Measurements from ENCODE around the gene ACYP1. TPM values are rescaled to one million over a fixed set of nuclear protein-coding genes. Genes with fewer than 3 reads are reported as not detected.

Gene ACYP1
- total RNA-seq (2014; rRNA removed; shearing (Covaris generic)) = 26.6 and 30.0 TPM in 2 replicates

DNA sequence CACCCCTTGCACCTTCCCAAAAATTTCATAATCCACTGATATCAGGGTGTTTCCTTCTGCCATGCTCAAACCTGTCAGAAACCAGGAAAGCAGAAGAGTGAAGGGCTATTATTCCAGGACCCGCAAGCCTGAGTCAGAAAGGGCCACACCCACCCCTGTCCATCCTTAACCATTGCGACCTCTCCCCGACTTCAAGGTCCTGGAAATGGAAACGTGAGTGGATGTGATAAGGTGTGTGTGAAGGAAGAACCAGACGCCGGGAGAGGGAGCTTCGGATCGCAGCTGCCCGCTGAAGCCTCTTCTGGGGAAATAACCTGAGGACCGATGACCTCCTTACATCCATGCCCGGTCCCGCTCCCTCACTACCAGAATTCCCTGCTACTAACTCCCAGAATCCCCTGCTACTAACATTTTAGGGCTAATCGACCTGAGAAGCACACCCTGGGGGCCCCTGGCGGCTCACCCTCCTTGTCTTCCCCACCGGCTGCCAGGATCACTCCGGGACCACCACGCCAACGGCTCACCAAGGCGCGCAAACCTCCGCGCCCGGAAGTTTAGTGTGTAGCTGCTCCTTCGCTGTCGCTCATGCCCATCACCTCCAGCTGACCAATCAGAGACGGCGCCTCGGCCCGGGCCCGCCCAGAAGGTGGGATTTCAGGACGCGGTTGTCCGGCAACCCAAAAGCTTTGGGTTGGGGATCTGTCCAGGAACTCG is at the start of gene ACYP1:
TSS of gene ACYP1 (minus strand) at position 534 of the 714 bp plus-strand sequence. CDS start at position 63, 471 bp downstream.
- peak within 1 kb of the TSS; percentile 85 for H3K4me3 ChIP-seq (ENCODE audit: insufficient read depth, low read depth, low read length)
- peak; percentile 95 for DNase-seq
- H3K36me3 ChIP-seq (replicated peaks; ENCODE audit: control insufficient read depth, insufficient read depth, low read length) = no peaks in the 10 kb centered on the region; the same call in 1 of the 2 replicates
- no peaks in the 10 kb centered on the region for H3K27me3 ChIP-seq (ENCODE audit: control insufficient read depth, insufficient read depth, low read length)

GRCh38 chr14:75109877-75110276 is 46.1 kb upstream of the ACYP1 start:
- H3K27me3 ChIP-seq (ENCODE audit: control insufficient read depth, insufficient read depth, low read length) = no peaks in the 10 kb centered on the region
- no peak overlapping the region for H3K4me3 ChIP-seq (ENCODE audit: insufficient read depth, low read depth, low read length)
- H3K36me3 ChIP-seq (replicated peaks; ENCODE audit: control insufficient read depth, insufficient read depth, low read length) = peaks cover 27% of the 10 kb centered on the region
- DNase-seq = no peak

GRCh38 chr14:75107186-75107585 is 43.4 kb upstream of the ACYP1 start:
- DNase-seq = no peak
- no peaks in the 10 kb centered on the region for H3K27me3 ChIP-seq (ENCODE audit: control insufficient read depth, insufficient read depth, low read length)
- H3K36me3 ChIP-seq (replicated peaks; ENCODE audit: control insufficient read depth, insufficient read depth, low read length) = peaks cover 19% of the 10 kb centered on the region
- H3K4me3 ChIP-seq (ENCODE audit: insufficient read depth, low read depth, low read length) = no peak overlapping the region

- peaks cover 11% of the 10 kb centered on the region for H3K36me3 ChIP-seq (replicated peaks; ENCODE audit: control insufficient read depth, insufficient read depth, low read length)
- no peak for DNase-seq
- no peaks in the 10 kb centered on the region for H3K27me3 ChIP-seq (ENCODE audit: control insufficient read depth, insufficient read depth, low read length)
- H3K4me3 ChIP-seq (ENCODE audit: insufficient read depth, low read depth, low read length) = no peak overlapping the region
These were observed 37.7 kb upstream of the ACYP1 start for GRCh38 chr14:75101491-75101890.

GRCh38 chr14:75098682-75099081 is 34.9 kb upstream of the ACYP1 start:
- Histone ChIP-seq H3K36me3 (replicated peaks; ENCODE audit: control insufficient read depth, insufficient read depth, low read length) (peaks cover 8% of the 10 kb centered on the region), H3K27me3 (ENCODE audit: control insufficient read depth, insufficient read depth, low read length) (no peaks in the 10 kb centered on the region), H3K4me3 (ENCODE audit: insufficient read depth, low read depth, low read length) (no peak overlapping the region)
- no peak for DNase-seq

GRCh38 chr14:75098212-75098611 is 34.4 kb upstream of the ACYP1 start:
- no peak for DNase-seq
- Histone ChIP-seq H3K27me3 (ENCODE audit: control insufficient read depth, insufficient read depth, low read length) (no peaks in the 10 kb centered on the region), H3K36me3 (replicated peaks; ENCODE audit: control insufficient read depth, insufficient read depth, low read length) (peaks cover 8% of the 10 kb centered on the region), H3K4me3 (ENCODE audit: insufficient read depth, low read depth, low read length) (no peak overlapping the region)

DNA sequence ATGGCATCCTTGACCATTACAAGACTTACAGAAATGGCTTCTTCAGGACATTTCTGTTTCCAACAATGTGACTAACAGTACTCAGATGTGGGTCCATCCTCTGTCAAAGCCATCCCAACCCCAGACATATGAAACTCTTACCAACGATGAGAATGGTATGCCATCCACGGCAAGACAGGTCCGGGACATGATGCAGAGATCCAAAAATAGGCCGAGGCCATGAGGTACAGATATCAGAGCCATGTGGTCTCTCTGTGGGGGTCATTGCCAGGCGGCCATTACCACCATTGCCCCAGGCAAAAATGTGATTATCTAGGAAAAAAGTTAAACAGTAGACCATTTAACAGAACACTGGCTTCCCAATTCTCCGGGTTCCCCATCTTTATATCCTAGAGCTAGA is 33.1 kb upstream of the ACYP1 start:
- Histone ChIP-seq H3K4me3 (ENCODE audit: insufficient read depth, low read depth, low read length) (no peak overlapping the region), H3K27me3 (ENCODE audit: control insufficient read depth, insufficient read depth, low read length) (no peaks in the 10 kb centered on the region), H3K36me3 (replicated peaks; ENCODE audit: control insufficient read depth, insufficient read depth, low read length) (peaks cover 8% of the 10 kb centered on the region)
- no peak for DNase-seq

- no peak overlapping the region for H3K4me3 ChIP-seq (ENCODE audit: insufficient read depth, low read depth, low read length)
- H3K36me3 ChIP-seq (replicated peaks; ENCODE audit: control insufficient read depth, insufficient read depth, low read length) = peaks cover 11% of the 10 kb centered on the region
- no peak for DNase-seq
- H3K27me3 ChIP-seq (ENCODE audit: control insufficient read depth, insufficient read depth, low read length) = no peaks in the 10 kb centered on the region
These were observed 31.9 kb upstream of the ACYP1 start for GRCh38 chr14:75095690-75096089.

GRCh38 chr14:75094896-75095295 is 31.1 kb upstream of the ACYP1 start:
- Histone ChIP-seq H3K27me3 (ENCODE audit: control insufficient read depth, insufficient read depth, low read length) (no peaks in the 10 kb centered on the region), H3K36me3 (replicated peaks; ENCODE audit: control insufficient read depth, insufficient read depth, low read length) (peaks cover 9% of the 10 kb centered on the region), H3K4me3 (ENCODE audit: insufficient read depth, low read depth, low read length) (no peak overlapping the region)
- DNase-seq = no peak

DNA sequence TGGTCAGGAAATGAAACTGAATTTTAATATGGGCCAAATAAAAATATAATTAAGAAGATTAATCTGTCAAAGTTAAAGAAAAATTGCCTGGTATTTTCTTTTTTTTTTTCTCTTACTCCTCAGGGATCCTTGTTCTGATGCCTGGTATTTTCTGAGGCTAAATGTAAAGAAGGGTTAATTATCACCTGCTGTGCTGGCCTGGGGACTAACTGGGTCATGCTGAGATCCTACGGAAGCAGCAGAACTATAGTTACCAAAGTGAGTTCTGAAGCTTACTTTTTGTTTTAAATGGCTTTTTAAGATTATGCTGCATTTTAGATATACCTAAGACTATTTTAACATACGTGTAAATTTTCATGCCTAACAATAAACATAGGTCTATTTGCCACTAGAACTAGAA is 28.9 kb upstream of the ACYP1 start:
- Histone ChIP-seq H3K36me3 (replicated peaks; ENCODE audit: control insufficient read depth, insufficient read depth, low read length) (peaks cover 14% of the 10 kb centered on the region), H3K27me3 (ENCODE audit: control insufficient read depth, insufficient read depth, low read length) (no peaks in the 10 kb centered on the region), H3K4me3 (ENCODE audit: insufficient read depth, low read depth, low read length) (no peak overlapping the region)
- peak; percentile 52 for DNase-seq

DNA sequence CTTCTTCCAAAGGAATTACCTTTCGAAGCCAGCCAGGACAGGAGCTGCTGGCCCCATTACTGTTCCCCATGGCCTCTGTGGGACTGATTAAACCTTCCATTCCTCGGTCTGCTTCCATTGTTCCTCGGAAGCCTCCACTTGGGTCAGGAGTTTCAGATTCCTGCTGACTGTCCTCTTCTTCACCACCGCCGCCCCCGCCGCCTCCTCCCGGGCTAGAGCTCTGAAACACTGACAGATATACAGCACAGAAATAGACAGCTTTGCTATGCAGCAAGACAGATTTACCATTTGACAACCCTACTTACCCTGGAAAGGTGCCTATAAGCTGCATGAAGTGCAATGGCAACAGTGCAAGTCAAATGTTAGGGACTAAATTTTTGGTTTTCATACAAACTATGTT is 27.4 kb upstream of the ACYP1 start:
- peaks cover 14% of the 10 kb centered on the region for H3K36me3 ChIP-seq (replicated peaks; ENCODE audit: control insufficient read depth, insufficient read depth, low read length)
- H3K27me3 ChIP-seq (ENCODE audit: control insufficient read depth, insufficient read depth, low read length) = no peaks in the 10 kb centered on the region
- no peak overlapping the region for H3K4me3 ChIP-seq (ENCODE audit: insufficient read depth, low read depth, low read length)
- no peak for DNase-seq

GRCh38 chr14:75090353-75090752 is 26.5 kb upstream of the ACYP1 start:
- DNase-seq = no peak
- no peaks in the 10 kb centered on the region for H3K27me3 ChIP-seq (ENCODE audit: control insufficient read depth, insufficient read depth, low read length)
- H3K36me3 ChIP-seq (replicated peaks; ENCODE audit: control insufficient read depth, insufficient read depth, low read length) = peaks cover 14% of the 10 kb centered on the region
- no peak overlapping the region for H3K4me3 ChIP-seq (ENCODE audit: insufficient read depth, low read depth, low read length)

DNA sequence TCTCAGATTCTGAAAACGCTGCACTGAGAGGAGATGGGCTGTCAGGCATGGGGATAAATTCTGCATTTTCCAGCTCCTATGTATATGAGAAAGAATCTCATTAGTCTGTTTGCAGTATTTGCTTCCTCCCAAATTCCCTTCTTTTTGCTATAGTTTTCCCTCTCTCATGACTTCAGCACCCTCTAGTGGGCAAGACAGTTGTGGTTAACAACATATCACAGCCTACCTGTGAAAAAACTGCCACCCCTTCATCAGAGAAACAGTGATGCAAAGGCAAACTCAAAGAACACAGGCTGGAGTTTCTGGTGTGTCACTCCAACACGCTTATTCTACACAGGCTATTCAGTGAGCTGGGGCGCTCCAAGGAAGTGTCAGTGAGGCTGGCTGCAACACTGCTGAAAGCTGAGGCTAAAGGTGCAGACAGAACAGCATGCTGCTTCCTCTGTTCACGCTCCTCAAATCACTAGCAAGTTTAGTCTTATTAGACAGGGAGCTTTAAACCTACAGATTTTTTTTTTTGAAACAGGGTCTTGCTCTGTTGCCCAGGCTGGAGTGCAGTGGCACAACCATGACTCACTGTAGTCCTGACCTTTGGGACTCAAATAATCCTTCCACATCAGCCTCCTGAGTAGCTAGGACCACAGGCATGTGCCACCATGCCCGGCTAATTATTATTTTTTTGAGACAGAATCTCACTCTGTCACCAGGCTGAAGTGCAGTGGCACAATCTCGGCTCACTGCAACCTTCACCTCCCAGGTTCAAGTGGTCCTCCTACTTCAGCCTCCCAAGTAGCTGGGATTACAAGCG is 24.9 kb upstream of the ACYP1 start:
- peak; percentile 66 for DNase-seq
- no peak overlapping the region for H3K4me3 ChIP-seq (ENCODE audit: insufficient read depth, low read depth, low read length)
- H3K27me3 ChIP-seq (ENCODE audit: control insufficient read depth, insufficient read depth, low read length) = no peaks in the 10 kb centered on the region
- peaks cover 19% of the 10 kb centered on the region for H3K36me3 ChIP-seq (replicated peaks; ENCODE audit: control insufficient read depth, insufficient read depth, low read length)

- DNase-seq = no peak
- Histone ChIP-seq H3K36me3 (replicated peaks; ENCODE audit: control insufficient read depth, insufficient read depth, low read length) (peaks cover 19% of the 10 kb centered on the region), H3K27me3 (ENCODE audit: control insufficient read depth, insufficient read depth, low read length) (no peaks in the 10 kb centered on the region), H3K4me3 (ENCODE audit: insufficient read depth, low read depth, low read length) (no peak overlapping the region)
These were observed 24.3 kb upstream of the ACYP1 start for GRCh38 chr14:75088153-75088552.

- peaks cover 17% of the 10 kb centered on the region for H3K36me3 ChIP-seq (replicated peaks; ENCODE audit: control insufficient read depth, insufficient read depth, low read length)
- no peak for DNase-seq
These were observed 20.7 kb upstream of the ACYP1 start for GRCh38 chr14:75084513-75084912.

More at GRCh38 chr14:75084513-75084912, 20.7 kb upstream of the ACYP1 start:
- H3K4me3 ChIP-seq (ENCODE audit: insufficient read depth, low read depth, low read length) = no peak overlapping the region
- no peaks in the 10 kb centered on the region for H3K27me3 ChIP-seq (ENCODE audit: control insufficient read depth, insufficient read depth, low read length)
